GM12875 (cell line): ENCODE data around the gene CEMP1.
A peak's percentile ranks its signal among the peaks of the same experiment; 100 is the strongest.

Experiments
- H3K4me3 ChIP-seq: one replicate; pipeline ENCODE4 v1.5.1; 2011; ENCODE audit warnings: low read depth, low read length, control low read depth
- CTCF ChIP-seq: IDR thresholded peaks from 2 replicates; pipeline ENCODE4 v1.5.1; 2011; ENCODE audit warnings: low read depth, mild to moderate bottlenecking, control low read depth, inconsistent platforms, low read length, moderate library complexity, borderline replicate concordance; ENCODE audit not compliant: insufficient read depth

CEMP1 gene

GRCh38 chr16:2531696-2532493 lies 687 bp upstream of the CEMP1 start:
- H3K4me3 ChIP-seq, result peak overlapping the region; percentile 63
- TF ChIP-seq CTCF, result no peak

- H3K4me3 ChIP-seq, result no peak overlapping the region
These were observed 434 bp downstream of the CEMP1 start for GRCh38 chr16:2530629-2531318.

GRCh38 chr16:2529961-2530628 lies 1.1 kb downstream of the CEMP1 start:
- no peak for TF ChIP-seq CTCF
- H3K4me3 ChIP-seq, result no peak overlapping the region

More at GRCh38 chr16:2530629-2531318, 434 bp downstream of the CEMP1 start:
- TF ChIP-seq CTCF, result no peak

GRCh38 chr16:2529061-2529931 lies 1.9 kb downstream of the CEMP1 start:
- H3K4me3 ChIP-seq, result no peak overlapping the region
- no peak for TF ChIP-seq CTCF

GRCh38 chr16:2528161-2529060 lies 2.8 kb downstream of the CEMP1 start:
- no peak for TF ChIP-seq CTCF
- H3K4me3 ChIP-seq, result no peak overlapping the region

- TF ChIP-seq CTCF, result no peak
- H3K4me3 ChIP-seq, result no peak overlapping the region
These were observed 3.5 kb downstream of the CEMP1 start for GRCh38 chr16:2527784-2528100.
